T-helper 2 cell treated with Interferon-gamma antibody and Interleukin-4, amounts not matched to agents 100 ng/mL and 5 ng/mL, for 36 hours (primary cell): ENCODE results near the gene CAMTA1. TPM values are rescaled to one million over a fixed set of nuclear protein-coding genes. Genes with fewer than 3 reads are reported as not detected.

Source experiments
- intact Hi-C: fragments of 100-400 bp; cut with micrococcal nuclease; formaldehyde crosslinking; loops from one replicate; pipeline ENCODE4 v1.15.1; 2023
- total RNA-seq: library from RNA; stranded (reverse); gene quantifications from 2 replicates; pipeline ENCODE4 v1.2.3, GENCODE V29; 2022

Gene CAMTA1
- total RNA-seq, 1 donor from 2014 or later = 40.7 TPM

DNA sequence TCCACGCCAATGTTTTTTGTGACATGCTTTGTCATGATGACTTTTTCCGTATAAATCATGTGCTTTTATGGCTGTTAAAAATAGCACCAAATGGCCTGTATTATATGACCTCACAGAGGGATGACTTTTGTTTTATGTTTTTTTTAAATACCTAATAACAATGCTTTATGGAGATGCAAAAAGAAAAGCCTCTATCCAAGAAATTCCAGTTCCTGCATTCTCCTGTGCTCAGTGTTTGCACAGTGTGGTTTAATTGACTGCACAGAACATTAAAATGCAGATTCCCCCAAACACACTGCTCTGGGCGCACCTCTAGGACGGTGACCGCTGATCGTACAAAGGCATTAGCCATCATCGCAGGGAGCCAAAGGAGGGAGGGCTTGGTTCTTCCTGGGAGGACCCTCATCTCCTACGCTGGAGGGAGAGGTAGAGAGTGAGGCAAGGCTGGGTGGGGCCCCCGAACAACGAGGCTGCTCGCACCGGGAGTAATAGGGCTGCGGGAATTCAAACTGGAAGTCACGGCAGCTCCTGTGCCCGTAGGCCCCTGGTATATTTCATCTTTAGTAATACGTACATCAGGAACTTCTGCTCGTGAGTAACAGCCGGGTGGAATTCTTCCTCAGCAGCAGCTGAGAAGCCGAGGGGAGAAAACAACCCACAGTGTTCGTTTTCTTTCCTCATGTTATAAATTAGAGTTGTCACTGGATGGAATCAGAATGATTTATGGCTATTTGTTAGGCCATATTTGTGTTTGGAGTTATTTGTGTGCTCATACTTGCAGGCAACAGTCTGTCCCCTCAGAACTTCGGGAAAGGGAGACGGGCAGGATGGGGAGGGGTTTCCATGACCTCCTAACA lies 465.6 kb downstream of the CAMTA1 start:
- intact Hi-C loops = no loop called here

GRCh38 chr1:7251454-7251800 lies 466.2 kb downstream of the CAMTA1 start:
- intact Hi-C loops = no loop called here

DNA sequence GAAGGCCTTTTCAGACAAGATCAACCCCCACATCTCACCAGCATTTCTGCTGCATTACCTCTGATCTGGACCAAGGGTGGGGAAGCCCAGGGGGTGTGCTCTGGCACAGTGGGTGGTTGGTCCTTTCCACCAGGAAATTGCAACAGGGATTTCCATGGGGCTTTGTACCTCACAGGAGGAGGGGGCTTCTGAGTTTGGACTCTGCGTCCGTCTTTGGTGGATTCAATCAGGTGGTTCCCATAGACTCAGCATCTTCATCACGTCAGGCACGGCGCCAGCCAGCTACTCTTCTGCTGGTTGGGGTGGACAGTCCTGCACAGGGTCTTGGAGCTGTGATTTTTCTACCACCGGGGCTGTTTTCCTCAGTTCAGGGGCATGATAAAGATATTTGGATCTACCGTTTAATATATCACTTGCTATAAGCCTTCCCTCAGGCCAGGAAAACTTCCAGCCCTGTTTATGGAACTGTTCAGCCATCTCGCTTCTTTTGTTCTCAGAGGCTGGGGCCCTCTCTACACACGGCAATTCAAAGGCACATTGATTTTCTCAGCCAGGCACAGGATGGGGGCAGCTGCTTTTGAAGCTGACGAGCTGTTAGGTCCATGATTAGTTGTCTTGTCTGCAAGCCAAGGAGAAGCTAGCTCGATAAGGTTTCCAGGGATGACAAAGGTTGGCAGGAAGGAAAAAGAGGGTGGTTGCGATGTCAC lies 467.3 kb downstream of the CAMTA1 start:
- intact Hi-C loops = no loop called here

DNA sequence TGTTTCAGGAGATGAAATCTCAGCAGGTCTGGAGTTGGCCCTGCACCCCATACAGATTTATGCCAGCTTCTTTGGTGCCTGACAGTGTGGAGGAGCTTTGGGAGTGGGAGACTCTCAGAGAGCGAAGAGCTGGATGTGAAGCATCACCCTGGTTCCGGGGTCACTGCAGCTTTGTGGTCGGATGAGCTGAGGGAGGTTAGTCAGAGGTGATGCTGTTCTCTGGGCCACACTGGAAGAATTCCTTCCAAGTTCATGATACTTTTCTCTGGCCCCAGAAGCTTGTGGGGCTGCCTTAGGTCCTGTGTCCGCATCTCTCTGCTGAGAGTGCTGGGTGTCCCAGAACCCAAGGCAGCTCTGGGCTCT lies 467.8 kb downstream of the CAMTA1 start:
- intact Hi-C loops = no loop called here

DNA sequence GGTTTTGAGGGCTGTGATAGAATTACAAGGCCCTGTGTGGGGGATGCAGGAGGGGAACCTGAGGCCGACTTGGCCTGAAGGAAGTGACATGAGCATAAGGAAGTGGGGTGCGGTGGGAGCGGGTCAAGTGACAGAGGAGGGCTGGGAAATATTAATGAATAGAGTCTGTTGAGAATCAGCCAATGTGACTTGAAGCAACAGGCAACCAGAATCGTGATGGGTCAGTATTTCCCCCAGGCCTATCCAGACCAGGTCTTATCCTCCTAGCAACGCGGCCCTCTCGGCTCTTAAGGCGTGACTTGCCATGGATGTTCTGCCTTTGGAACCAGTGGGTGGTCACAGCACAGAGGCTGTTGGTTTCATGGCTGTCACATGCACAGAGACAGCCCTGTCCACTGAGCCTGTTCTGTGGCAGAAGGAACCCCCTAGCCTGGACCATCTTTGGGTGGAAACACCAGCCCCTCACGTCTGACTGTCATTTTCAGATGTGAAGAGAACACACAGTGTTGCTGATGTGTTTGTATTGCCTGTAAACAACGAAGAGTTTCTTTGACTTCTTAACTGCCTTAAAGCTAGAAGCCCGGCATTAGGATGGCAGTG lies 468.8 kb downstream of the CAMTA1 start:
- intact Hi-C loops = no loop called here

GRCh38 chr1:7255303-7256058 lies 470.2 kb downstream of the CAMTA1 start:
- intact Hi-C loops = no loop called here

DNA sequence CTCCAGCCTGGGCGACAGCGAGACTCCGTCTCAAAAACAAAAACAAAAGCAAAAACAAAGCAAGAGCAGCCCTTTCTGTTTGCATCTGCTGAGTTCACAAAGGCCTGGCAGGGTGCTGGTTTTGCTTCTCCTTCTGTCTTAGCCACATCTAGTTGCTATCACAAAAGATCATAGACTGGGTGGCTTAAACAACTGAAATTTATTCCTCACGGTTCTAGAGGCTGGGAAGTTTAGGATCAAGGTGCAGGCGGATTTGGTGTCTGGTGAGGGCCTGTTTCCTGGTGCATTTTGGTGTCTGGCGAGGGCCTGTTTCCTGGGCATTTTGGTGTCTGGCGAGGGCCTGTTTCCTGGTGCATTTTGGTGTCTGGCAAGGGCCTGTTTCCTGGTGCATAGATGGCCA lies 471.3 kb downstream of the CAMTA1 start:
- intact Hi-C loops = no loop called here

DNA sequence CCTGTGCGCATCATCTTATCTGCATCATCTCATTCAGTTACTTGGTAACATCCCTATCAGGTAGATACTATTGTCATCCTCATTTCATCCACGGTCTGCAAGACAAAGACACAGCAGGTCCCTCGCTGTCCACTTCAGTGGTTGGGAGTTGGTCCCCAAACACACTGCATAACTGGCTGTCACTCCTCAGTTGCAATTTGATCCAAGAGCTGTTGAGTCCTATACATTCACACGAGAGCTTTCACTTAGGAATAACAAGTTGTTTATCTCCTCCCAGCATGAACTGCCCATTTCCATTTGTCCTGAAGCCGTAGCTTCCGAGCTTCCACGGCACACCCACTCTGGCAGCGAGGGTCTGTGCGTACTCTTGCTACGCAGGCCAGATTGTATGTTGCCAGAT lies 472.0 kb downstream of the CAMTA1 start:
- intact Hi-C loops = no loop called here

DNA sequence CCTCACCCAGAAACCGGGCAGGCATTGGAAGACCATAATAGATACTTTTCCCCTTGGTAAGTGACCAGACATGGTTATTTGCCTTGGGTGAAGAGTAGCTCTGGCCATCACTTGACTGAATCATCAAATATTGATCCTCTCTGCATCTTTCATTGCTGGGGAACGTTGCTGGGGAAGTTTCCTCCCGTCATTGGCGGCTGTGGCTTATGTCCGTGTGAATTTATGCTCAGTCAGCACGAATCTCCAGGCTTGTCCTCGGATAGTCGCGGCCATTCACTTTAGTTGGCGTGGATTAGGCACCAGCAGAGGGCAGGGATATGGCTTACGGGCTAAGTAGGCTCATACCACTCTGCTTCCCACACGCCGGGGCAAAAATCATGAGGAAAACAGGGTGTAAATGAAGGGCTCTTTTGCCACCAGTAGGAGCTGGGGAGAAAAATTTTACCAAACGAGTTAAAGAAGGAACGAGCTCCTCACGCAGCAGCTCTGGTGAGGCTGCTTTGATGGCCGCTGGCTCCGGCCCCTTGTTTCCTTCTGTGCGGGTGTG lies 473.4 kb downstream of the CAMTA1 start:
- intact Hi-C loops = no loop called here

- intact Hi-C loops = no loop called here
Measured at GRCh38 chr1:7259955-7260354, 474.7 kb downstream of the CAMTA1 start.

- intact Hi-C loops = no loop called here
Measured at GRCh38 chr1:7261490-7261889, 476.2 kb downstream of the CAMTA1 start.

GRCh38 chr1:7262611-7263010 lies 477.4 kb downstream of the CAMTA1 start:
- intact Hi-C loops = no loop called here

- intact Hi-C loops = no loop called here
Measured at GRCh38 chr1:7263021-7263960, 478.0 kb downstream of the CAMTA1 start.

DNA sequence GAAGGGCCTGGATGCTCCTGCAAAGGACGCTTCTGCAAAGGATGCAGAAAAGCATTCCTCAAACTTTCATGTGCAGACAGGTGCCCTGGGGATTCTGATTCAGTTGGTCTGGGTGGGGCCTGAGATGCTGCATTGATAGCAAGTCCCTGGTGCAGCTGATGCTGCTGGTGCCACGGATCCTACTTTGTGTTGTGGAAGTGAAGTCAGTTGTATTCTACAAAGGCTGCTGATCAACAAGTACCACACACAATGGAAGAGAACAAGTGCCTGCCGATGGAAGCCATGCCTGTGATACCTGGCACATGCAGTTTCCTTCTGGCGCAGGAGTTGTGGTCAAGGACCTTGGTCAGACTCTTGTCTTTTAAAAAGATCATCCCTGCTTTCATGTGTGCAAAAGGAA lies 478.8 kb downstream of the CAMTA1 start:
- intact Hi-C loops = no loop called here

- intact Hi-C loops = no loop called here
Measured at GRCh38 chr1:7265771-7266371, 480.6 kb downstream of the CAMTA1 start.

DNA sequence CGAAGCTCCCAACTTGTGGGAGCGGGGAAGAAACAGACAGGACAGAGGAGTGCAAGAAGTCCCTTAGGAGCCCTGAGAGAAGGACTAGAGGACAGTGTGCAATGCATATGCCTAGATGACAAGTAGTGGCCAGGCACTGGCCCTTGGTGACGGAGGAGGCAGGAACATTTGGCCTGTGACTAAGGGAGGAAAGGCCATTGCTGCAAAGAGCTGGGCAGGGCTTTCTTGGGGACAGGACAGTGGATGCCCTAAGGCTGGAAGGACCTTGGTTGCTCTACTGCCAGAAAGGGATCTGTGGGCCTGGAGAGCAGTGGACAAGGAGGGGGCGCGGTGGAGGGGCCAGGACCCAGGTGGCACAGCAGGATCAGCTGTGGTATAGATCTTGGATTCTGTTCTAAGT lies 481.3 kb downstream of the CAMTA1 start:
- intact Hi-C loops = no loop called here

DNA sequence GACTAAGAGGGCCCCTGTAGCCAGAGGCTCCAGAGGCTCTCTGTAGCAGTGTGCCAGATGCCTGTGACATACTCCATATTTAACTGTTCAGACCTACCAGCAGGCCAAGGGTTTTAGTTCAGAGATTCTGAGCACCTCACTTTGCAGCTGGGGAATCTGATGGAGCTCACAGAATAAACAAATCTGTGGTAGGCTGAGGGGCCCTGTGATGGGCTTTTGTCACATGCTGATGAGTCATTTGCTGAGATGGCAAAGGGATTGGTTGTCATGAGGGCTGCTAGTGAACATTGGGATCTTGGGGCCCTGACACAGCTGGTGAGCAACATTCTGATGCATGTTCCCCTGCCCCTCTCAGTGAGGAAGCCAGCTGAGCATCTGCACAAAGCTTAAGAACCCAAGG lies 482.2 kb downstream of the CAMTA1 start:
- intact Hi-C loops = no loop called here

DNA sequence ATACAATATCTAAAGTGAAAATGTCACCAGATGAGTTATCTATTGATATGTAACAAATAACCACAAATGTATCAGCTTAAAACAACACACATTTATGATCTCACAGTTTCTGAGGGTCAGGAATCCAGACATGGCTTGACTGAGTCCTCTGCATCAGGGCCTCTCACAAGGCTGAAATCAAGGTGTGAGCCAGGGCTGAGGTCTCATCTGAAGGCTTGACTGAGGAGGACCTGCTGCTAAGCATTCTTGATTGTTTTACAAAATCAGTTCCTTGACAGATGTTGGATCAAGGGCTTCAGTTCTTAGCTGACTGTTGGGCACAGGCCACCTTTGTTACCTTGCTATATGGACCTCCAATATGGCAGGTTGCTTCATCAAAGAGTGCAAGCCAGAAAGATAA lies 483.7 kb downstream of the CAMTA1 start:
- intact Hi-C loops = no loop called here

DNA sequence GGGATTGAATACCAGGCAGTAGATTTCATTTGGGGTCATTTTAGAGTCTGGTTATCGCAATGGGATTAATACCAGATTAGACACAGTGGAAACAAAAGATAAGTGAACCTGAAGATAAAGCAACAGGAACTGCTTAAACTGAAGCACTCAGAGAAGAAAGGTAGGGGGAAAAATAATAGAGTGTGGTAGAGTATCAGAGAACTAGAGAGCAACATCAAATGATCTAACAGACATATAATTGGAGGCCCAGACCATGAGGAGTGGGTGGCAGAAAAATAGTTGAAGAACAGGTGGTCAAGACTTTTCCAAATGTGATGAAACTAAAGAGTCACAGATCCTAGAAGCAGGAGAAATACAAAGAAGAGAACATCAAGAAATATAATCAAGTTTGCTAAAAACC lies 484.3 kb downstream of the CAMTA1 start:
- intact Hi-C loops = no loop called here

DNA sequence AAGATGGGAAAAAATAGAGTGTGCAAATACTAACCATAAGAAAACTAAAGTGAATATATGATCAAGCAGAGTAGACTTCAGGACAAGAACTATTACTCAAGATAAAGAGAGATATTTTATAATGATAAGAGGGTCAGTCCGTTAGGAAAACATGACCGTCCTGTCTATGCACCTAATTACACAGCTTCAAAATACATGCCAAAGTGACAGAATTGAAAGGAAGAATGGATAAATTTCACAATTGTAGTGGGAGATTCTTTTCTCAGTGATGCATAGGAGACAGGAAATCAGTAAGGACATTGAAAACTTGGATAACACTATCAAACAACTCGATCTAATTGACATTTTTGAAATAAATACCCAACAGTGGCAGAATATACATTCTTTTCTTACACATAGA lies 489.0 kb downstream of the CAMTA1 start:
- intact Hi-C loops = no loop called here
